HG03342 (cell line): ENCODE data around the gene FBXW2.
A peak's percentile ranks its signal among the peaks of the same experiment; 100 is the strongest.

Source experiments
- ATAC-seq: cut with Tn5 transposase; IDR thresholded peaks from one replicate; pipeline ENCODE4 v1.9.1; 2021; ENCODE audit warnings: mild to moderate bottlenecking, moderate library complexity; ENCODE audit not compliant: unreplicated experiment

FBXW2 gene

GRCh38 chr9:120780367-120780766 lies 12.8 kb downstream of the FBXW2 start:
- ATAC-seq: no peak

- ATAC-seq: no peak
Observed at GRCh38 chr9:120779227-120779626, 14.0 kb downstream of the FBXW2 start.

GRCh38 chr9:120778758-120779157 lies 14.5 kb downstream of the FBXW2 start:
- ATAC-seq: no peak

- ATAC-seq: no peak
Observed at GRCh38 chr9:120777229-120777628, 16.0 kb downstream of the FBXW2 start.

- no peak for ATAC-seq
Observed at GRCh38 chr9:120776788-120777187, 16.4 kb downstream of the FBXW2 start.

- no peak for ATAC-seq
Observed at GRCh38 chr9:120775859-120776258, 17.4 kb downstream of the FBXW2 start.

- ATAC-seq: no peak
Observed at GRCh38 chr9:120774719-120775118, 18.5 kb downstream of the FBXW2 start.

GRCh38 chr9:120773256-120773655 lies 20.0 kb downstream of the FBXW2 start:
- no peak for ATAC-seq

GRCh38 chr9:120770931-120771330 lies 22.3 kb downstream of the FBXW2 start:
- ATAC-seq: no peak

- no peak for ATAC-seq
Observed at GRCh38 chr9:120768886-120769285, 24.3 kb downstream of the FBXW2 start.

GRCh38 chr9:120768247-120768646 lies 25.0 kb downstream of the FBXW2 start:
- no peak for ATAC-seq

- ATAC-seq: no peak
Observed at GRCh38 chr9:120767451-120767850, 25.8 kb downstream of the FBXW2 start.

GRCh38 chr9:120765910-120766425 lies 27.2 kb downstream of the FBXW2 start:
- ATAC-seq: no peak

- no peak for ATAC-seq
Observed at GRCh38 chr9:120764476-120764875, 28.7 kb downstream of the FBXW2 start.

- no peak for ATAC-seq
Observed at GRCh38 chr9:120761006-120761405, 32.2 kb downstream of the FBXW2 start.

- no peak for ATAC-seq
Observed at GRCh38 chr9:120759755-120760400, 33.3 kb downstream of the FBXW2 start.

- no peak for ATAC-seq
Observed at GRCh38 chr9:120758544-120758943, 34.7 kb downstream of the FBXW2 start.

GRCh38 chr9:120757026-120757913 lies 35.9 kb downstream of the FBXW2 start:
- ATAC-seq: no peak

GRCh38 chr9:120756531-120756930 lies 36.7 kb downstream of the FBXW2 start:
- no peak for ATAC-seq

- ATAC-seq: no peak
Observed at GRCh38 chr9:120755810-120756434, 37.3 kb downstream of the FBXW2 start.

GRCh38 chr9:120755044-120755443 lies 38.2 kb downstream of the FBXW2 start:
- ATAC-seq: peak; percentile 69

- no peak for ATAC-seq
Observed at GRCh38 chr9:120750421-120750820, 42.8 kb downstream of the FBXW2 start.
